Measurements from ENCODE around the gene FANCD2.
"Not testable (repeated sequence)": the region's sequence is repeated elsewhere in the genome, so short reads cannot be mapped to it uniquely, and the experiment has no call there.

DNA sequence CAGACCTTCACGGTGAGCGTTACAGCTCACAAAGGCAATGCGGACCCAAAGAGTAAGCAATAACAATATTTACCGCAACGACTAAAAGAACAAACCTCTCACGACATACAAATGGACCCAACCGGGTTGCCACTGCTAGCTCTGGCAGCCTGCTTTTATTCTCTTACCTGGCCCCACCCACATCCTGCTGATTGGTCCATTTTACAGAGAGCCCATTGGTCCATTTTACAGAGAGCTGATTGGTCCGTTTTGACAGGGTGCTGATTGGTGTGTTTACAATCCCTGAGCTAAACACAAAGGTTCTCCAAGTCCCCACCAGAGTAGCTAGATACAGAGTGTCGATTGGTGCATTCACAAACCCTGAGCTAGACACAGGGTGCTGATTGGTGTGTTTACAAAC, 109.6 kb downstream of the FANCD2 start:
- TF ChIP-seq POLR2AphosphoS5, EP300 (IDR thresholded peaks at IDR 0.05): not testable (repeated sequence)
